ENCODE data around the gene FBXL16.

DNA sequence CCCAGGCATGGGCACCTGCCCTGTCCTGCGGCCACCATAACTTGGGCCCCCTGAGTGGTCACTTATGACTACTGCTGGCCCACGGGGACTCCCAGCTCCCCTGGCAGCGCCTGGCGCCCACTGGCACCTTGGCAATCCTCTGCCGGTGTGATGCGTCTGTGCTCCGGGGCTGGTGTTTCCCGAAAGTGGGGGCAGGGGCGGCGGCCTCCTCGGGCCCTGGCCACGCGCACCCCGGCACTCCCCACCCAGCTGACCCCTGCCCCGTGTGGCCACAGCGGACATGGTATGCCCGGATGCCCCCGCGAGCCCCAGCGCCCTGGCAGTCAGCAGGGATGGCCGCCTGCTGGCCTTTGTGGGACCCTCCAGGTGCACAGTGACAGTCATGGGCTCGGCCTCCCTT lies 48.1 kb downstream of the FBXL16 start:
- TF ChIP-seq, protein P1, sequence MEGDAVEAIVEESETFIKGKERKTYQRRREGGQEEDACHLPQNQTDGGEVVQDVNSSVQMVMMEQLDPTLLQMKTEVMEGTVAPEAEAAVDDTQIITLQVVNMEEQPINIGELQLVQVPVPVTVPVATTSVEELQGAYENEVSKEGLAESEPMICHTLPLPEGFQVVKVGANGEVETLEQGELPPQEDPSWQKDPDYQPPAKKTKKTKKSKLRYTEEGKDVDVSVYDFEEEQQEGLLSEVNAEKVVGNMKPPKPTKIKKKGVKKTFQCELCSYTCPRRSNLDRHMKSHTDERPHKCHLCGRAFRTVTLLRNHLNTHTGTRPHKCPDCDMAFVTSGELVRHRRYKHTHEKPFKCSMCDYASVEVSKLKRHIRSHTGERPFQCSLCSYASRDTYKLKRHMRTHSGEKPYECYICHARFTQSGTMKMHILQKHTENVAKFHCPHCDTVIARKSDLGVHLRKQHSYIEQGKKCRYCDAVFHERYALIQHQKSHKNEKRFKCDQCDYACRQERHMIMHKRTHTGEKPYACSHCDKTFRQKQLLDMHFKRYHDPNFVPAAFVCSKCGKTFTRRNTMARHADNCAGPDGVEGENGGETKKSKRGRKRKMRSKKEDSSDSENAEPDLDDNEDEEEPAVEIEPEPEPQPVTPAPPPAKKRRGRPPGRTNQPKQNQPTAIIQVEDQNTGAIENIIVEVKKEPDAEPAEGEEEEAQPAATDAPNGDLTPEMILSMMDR (conservative IDR thresholded peaks at IDR 0.05; ENCODE audit: low read length) = no peak
- TF ChIP-seq EZH2phosphoT487 (IDR thresholded peaks at IDR 0.05; ENCODE audit: borderline replicate concordance) = no peak

Measured in Loucy (cell line).